ENCODE measurements around the gene DCUN1D5.
"Not testable (repeated sequence)": the region's sequence is repeated elsewhere in the genome, so short reads cannot be mapped to it uniquely, and the experiment has no call there.

The DCUN1D5 gene

DNA sequence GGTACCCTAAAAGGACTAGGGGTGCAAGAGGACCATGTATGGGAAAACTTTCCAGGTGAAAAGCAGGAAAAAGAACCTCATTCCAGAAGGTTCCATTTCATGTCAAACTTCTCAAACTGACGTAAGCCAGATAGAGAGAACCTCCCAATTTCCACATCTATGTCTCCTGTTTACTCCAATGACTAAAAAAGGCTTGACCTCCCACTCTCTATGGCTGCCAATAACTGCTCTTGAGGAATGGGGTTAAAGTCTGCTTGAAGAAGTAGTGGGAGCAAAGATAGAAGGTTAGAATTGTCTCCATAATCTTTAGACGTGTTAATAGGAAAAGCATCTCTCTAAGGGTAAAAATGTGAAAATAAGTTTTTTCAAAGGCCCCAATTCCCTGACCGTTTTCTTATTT is 38.0 kb downstream of the DCUN1D5 start:
- no peak for DNase-seq

DNA sequence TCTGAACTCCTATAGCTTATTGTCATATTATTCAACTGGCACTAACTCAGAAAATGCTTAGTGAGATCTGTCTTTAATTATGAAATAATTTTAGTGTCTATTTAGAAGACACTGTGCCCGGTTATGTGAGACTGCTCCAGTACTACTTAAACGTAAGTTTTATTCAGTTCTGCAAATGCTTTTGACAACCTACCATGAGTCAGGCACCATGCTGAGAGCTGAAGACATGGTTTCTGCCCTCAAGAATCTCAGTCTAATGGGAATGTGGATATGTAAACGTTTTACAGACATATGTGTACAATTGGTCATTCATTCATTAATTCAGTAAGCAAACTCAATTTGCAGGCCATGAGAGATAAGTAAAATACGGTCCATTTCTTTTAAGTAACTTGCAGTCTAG is 40.0 kb downstream of the DCUN1D5 start:
- no peak for DNase-seq

DNA sequence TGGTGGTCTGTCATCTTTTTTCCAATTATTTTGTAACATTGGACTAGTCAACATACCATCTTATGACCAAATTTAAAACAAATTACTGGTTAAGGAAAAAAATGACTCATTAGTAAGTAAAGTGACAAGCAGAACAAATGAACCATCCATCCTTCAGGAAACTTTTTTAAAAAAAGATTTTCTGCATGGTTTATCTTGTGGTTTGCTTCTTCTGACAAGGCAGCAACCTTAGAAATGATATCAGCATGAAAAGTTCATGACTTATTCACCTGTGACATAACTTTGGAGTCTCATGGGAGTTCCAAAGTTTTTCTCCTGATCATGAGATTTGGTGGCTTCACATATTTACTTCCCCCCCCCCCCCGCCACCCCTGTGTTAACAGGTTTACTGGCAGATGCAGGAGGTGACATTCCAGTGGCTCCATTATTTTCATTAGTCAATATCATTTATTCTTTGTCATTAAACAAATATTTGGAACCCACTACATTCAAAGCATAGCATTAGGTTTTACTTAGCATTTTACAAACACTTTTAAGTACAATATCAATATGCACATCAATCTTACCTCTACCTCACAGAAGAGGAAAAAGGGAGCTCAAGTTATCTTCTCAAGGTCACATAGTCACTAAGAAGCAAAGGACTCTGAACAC is 40.7 kb downstream of the DCUN1D5 start:
- DNase-seq: no peak

DNA sequence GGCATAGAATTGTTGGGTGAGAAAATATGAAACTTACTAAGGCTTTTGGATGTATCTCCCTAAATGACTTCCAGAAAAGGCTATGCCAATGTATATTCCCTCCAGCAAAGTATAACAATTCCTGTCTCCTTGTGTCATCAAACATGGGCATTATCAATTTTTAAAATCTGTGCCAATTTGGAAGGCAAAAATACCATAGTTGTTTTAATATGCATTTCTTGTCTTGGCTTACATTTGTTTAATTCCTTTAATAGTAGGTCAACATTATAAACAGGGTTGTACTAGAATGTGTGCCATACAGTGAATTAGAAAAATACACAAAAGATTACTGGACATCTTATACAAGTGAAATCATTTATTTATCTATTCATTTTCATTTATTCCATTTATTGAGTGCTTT is 41.6 kb downstream of the DCUN1D5 start:
- DNase-seq: no peak

DNA sequence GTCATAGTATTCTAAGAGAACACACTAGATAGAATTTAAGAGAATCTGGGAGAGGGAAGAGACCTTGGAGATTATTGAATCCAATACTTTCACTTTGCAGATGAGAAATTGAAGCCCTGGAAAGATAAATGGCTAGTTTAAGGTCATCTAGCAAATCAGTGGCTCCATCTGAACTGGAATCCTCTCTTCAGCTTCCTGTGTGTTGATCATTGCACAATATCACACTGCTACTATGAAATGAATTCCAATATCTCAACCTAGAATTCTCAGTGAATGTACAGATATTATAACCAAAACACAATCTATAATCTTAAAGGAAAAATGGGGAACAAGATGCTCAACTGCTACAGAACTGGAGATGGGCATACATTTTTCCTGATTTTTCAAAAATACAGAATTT is 44.1 kb downstream of the DCUN1D5 start:
- no peak for DNase-seq

DNA sequence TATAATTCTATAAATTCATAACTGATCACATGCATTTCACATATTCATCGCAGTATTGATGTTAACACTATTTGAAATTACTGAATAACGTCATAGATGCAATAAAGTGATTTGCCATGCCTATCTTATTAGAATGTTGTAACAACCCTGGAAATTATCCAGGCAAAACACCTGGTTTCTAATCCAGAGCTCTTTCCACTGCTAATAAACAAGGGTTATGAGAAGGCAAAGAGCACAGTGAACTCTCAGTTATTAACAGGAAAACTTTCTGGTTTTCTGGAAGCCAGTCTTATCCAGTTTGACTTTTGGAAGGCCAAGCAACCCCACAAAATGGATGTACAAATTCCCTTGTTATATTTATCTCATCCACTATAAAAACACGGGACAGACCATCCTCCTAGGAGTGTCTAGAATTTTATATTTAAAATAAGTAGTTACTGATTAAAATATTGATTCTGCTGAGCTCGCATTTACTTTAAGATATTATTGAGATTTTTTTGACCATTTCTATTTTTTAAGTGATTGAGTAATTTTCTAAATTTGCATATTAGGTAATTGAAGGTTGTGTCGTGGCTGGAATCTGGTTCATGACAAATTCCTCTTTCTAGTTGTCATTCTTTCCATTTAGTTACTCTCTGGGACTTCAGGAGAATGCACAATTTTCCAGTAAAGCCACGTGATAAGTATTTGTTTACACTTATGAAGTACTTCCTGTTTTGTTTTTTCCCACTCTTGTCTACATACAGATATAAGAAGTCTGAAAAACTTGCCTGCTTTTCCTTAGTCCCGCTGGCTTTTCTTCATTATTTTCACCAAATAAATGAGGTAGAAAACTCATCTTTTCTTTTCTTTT is 47.9 kb downstream of the DCUN1D5 start:
- DNase-seq: no peak

DNA sequence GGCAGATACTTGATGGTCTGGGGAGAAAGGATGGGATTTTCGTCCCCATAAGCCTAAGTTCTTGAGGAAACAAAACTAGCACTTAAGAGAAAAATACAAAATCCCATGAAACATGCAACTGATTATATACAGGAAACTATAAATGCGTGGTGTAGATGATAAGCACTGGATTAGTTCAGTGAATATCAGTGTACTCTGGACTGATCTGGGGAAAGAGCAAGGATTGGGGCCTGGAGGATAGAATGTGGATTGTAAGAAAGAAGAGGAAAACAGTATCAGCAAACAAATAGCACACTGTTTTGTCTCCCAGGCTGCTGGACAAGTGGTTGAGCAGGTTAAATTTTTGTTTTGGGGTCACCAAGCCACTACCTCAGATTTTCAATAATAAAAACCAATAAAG is 49.8 kb downstream of the DCUN1D5 start:
- DNase-seq: no peak

DNA sequence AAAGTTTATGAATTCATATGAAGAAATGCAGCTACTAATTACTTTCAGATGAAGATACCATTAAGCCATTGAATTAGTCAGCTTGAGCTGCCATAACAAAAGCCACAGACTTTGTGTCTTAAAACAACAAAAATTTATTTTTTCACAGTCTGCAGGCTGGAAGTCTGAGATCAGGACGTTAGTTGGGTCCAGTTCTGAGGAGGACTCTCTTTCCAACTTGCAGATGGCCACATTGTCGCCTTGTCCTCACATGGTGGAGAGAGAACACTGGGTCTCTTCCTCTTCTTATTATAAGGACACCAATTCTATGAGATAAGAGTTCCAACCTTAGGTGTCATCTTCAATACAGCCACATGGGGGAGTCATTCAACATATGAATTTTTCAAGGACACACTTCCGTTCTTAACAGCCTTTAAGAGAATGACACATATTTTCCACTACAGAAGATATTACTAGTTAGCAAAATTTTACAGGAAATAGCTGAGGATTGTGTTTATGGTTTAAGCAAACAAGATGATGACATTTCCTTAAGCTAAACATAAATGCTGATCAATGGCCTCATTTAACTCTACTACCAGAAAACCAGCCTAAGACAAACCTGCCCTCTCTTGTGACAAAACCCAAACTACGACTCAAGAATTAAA is 56.0 kb downstream of the DCUN1D5 start:
- peak; percentile 62 for DNase-seq

DNA sequence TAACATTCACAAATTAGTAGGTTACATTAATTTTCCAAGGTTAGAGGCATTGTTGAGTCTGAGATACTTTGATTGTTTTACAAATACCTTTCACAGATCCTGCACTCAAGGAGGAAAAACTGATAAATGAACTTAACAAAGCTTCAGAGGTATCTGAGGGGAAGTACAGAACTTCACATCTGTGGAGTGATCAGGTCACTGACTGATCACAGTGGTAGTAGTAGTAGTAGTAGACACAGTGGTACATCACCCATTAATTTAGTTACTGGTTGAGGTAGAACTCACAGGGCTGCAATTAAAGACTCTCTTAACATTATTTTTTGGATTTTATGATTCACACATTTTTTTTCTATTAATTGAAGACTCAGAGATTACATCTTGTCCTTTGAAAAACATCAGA is 56.7 kb downstream of the DCUN1D5 start:
- DNase-seq: no peak

DNA sequence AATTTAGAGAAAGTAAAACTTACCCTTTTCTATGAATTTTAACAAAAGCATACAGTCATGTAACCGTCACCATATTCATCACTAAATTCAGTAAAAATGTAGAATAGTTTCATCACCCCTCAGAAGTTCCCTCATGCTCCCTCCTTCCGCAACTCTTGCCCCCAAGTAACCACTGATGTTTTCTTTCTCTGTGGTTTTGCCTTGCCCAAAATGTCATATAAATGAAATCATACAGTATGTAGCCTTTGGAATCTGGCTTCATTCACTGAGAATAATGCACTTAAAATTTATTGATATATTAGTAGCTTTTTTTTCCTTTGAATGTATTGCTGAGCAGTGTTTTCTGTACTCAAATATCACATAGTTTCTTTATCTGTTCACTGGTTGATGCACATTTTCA is 60.1 kb downstream of the DCUN1D5 start:
- DNase-seq: no peak

DNA sequence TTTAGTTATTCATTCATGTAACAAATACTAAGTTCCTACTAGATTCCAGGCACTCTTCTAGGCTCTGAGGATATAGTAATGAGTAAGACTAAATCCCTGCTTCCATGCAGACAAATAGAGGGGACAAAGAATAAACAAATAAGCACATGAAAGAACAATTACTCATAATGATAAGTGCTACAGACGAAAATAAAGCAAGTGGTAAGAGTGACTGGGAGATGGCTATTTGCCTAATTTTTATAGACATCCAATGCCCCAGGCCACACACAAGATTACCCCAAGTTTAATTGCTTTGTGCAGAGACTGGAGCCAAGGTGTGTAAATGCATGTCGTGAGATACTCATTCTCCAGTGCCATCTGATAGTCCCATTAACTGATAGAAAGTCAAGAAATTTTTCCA is 62.6 kb downstream of the DCUN1D5 start:
- DNase-seq: no peak

DNA sequence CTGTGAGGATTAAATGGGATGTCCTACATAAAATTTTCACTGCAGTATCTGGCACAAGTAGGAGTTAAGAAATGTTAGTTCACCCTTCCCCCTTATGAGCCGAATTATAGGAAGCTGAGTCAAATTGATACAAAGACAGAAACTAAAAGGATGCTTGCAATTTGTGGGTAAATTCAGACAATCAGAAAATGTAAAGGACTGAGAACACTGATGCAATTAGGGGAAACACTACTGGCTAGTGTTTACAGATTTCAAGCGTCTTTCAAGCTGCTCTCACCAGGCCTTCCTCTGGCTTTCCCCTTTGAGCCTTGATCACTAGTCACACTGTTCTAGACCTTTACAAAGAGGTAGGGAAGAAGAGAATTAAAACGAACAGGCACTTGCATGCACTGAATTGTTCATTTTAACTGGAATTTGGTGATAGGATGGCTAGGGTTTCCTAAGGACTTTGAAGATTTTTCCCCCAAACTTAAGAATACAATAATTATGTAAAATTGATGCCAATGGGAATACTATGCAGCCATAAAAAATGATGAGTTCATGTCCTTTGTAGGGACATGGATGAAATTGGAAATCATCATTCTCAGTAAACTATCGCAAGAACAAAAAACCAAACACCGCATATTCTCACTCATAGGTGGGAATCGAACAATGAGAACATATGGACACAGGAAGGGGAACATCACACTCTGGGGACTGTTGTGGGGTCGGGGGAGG is 63.5 kb downstream of the DCUN1D5 start:
- not testable (repeated sequence) for DNase-seq

DNA sequence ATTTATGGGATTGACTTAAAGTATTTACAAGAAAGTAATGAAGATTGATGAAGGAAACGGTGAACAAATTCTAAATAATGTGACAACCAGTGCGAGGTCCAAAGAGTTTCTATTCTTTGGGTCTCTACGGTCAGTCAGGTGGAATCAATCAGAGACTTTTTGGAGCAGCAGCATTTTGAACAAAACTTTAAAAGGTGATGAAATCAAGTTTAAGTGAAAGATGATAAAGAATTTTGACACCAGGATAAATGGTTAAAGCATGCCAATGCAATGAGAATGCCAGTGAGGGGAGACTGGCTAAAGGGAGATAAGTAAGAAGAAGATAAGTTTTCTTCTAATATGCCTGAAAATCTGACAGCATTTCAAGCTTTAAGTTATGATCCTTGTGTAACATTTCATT is 67.9 kb downstream of the DCUN1D5 start:
- DNase-seq: no peak

DNA sequence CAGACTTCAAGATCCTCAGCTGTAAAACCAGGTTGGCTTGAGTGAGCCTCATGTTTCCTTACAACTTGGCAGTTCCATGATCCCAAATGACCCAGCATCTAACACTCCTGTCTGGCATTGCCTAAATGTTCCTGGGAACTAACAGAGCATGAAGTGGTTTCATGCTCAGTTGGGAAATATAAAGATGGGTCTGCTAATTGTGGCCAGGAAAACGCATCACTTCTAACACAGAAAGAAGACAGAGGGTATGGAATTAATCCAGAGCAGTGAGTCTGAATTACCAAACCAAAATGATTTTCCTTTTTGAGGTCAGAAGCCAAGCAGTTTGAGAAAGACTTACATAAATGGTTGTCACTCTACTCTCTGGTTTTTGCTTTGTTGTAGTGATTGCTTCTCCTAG is 75.9 kb downstream of the DCUN1D5 start:
- DNase-seq: no peak

DNA sequence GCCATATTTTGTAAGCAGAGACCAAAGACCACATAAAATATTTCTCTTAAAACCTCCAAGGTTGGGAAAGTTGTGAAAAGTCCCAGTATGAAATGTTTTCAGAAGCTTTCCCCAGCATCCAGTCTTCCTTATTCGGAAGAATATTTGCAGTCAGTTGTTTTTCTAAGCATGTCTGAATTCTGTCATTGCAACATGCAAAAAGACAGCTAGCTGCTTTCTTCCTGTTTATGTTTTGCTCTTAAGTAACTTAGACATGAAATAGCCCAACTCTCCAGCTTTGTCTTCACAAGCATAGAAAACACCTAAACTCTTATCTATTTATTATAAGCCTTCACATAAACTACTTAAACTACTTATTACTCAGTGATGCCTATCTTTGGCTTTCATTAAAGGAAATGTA is 78.5 kb downstream of the DCUN1D5 start:
- DNase-seq: no peak

Data from NCI-H510A treated with DMSO at 0.1 percent for 48 hours (cell line).